BLaER1 treated with 17β-estradiol and CSF1 and Interleukin-3, amounts not matched to agents 10 nM and 100 nM (cell line): ENCODE measurements around the gene IRGM.

Source experiments
- H3K27ac ChIP-seq, 11 experiments: shearing (Covaris generic); formaldehyde crosslinking; 2 replicates each; pipeline ENCODE4 v1.8.1; 2022
- H3K27me3 ChIP-seq, 11 experiments: shearing (Covaris generic); formaldehyde crosslinking; 2 replicates each; pipeline ENCODE4 v1.8.1; 2022
- H3K36me3 ChIP-seq, 11 experiments: shearing (Covaris generic); formaldehyde crosslinking; 2 replicates each; pipeline ENCODE4 v1.8.1; 2022
- H3K4me1 ChIP-seq, 10 experiments: shearing (Covaris generic); formaldehyde crosslinking; 2 replicates each; pipeline ENCODE4 v1.8.1; 2022
- H3K4me2 ChIP-seq, 11 experiments: shearing (Covaris generic); formaldehyde crosslinking; 2 replicates each; pipeline ENCODE4 v1.8.1; 2022
- H3K4me3 ChIP-seq, 10 experiments: shearing (Covaris generic); formaldehyde crosslinking; 2 replicates each; pipeline ENCODE4 v1.8.1; 2022
- H3K9ac ChIP-seq, 11 experiments: shearing (Covaris generic); formaldehyde crosslinking; 2 replicates each; pipeline ENCODE4 v1.8.1; 2022
- H3K9me3 ChIP-seq, 11 experiments: shearing (Covaris generic); formaldehyde crosslinking; replicated peaks in 1 of 11; 2 replicates each; pipeline ENCODE4 v1.8.1; 2022
- H4K20me1 ChIP-seq, 11 experiments: shearing (Covaris generic); formaldehyde crosslinking; 2 replicates each; pipeline ENCODE4 v1.8.1; 2022
- Cebpa-rat ChIP-seq, 11 experiments: shearing (Covaris generic); IDR thresholded peaks; 2 replicates each; pipeline ENCODE4 v1.8.1; 2022

IRGM gene

DNA sequence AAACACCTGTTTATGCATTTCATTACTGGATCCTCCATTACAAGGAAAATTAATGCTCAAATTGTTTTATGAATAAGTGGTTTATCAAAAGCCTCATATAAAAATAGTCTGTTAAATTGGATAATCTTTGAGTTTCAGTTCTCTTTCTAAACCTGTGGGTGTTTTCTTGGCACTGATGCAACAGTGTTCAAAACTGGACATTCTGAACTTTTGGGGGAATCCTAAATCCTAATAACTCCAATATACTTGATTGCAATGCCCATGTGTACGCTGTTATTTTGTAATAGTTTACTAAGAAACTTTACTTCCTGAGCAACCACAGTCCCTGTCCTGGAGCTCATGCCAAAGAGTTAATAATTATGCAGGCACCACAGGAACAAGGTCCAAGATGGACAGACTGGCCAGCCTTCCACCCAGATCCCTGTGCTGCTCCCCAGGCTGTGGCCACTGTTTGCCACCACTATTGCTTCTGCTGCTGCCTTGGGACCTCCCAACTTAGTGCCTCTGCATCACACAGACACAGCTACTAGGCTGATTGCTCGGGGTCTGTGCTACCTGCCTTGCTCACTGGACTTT lies 14.0 kb downstream of the IRGM start:
- H3K4me3 ChIP-seq: no peak overlapping the region
- H3K4me1 ChIP-seq: peaks cover 0 to 25% (median 7%) of the 10 kb centered on the region in 10 experiments; a peak in 13 of 20 replicates
- TF ChIP-seq Cebpa-rat (IDR thresholded peaks at IDR 0.05): no peak
- H3K4me2 ChIP-seq: peak overlapping the region in 4 of 11 experiments; percentile 13 to 32 (median 30); a peak in 4 of 22 replicates
- peaks cover 0 to 9% (median 0%) of the 10 kb centered on the region in 11 experiments; a peak in 2 of 22 replicates for H3K36me3 ChIP-seq
- no peak overlapping the region for H3K27ac ChIP-seq
- H4K20me1 ChIP-seq: no peaks in the 10 kb centered on the region
- no peaks in the 10 kb centered on the region for H3K27me3 ChIP-seq
- no peak overlapping the region for H3K9ac ChIP-seq
- H3K9me3 ChIP-seq: peaks cover 28 to 68% (median 48%) of the 10 kb centered on the region in 11 experiments

DNA sequence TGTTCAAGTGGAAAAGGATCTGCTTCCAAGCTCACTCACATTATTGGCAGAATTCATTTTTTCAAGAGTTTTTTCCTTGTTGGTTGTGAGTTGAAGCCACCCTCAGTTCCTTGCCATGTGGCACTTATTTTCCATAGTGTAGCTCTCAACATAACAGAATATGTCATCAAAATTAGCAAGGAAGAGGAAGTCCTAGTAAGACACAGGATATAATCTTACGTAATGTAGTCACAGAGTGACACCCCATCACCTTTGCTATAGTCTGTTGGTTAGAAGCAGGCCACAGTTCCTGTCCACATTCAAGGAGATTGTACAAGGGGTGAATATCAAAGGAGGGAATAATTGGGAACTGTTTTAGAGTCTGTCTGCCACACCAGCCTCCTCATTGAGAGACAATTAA lies 15.7 kb downstream of the IRGM start:
- H4K20me1 ChIP-seq: no peaks in the 10 kb centered on the region
- H3K9ac ChIP-seq: no peak overlapping the region
- no peaks in the 10 kb centered on the region for H3K27me3 ChIP-seq
- H3K9me3 ChIP-seq: peaks cover 42 to 79% (median 60%) of the 10 kb centered on the region in 11 experiments
- H3K4me2 ChIP-seq: peak overlapping the region in 8 of 11 experiments; percentile 5 to 49 (median 25); a peak in 9 of 22 replicates
- no peak; a peak in 1 of 22 replicates for TF ChIP-seq Cebpa-rat (IDR thresholded peaks at IDR 0.05)
- H3K4me1 ChIP-seq: peaks cover 0 to 25% (median 7%) of the 10 kb centered on the region in 10 experiments; a peak in 13 of 20 replicates
- H3K36me3 ChIP-seq: peaks cover 0 to 16% (median 0%) of the 10 kb centered on the region in 11 experiments; a peak in 2 of 22 replicates
- H3K27ac ChIP-seq: peak overlapping the region in 2 of 11 experiments; percentile 40 to 52; a peak in 2 of 22 replicates
- peak overlapping the region in 1 of 10 experiments; percentile 16; a peak in 1 of 20 replicates for H3K4me3 ChIP-seq

DNA sequence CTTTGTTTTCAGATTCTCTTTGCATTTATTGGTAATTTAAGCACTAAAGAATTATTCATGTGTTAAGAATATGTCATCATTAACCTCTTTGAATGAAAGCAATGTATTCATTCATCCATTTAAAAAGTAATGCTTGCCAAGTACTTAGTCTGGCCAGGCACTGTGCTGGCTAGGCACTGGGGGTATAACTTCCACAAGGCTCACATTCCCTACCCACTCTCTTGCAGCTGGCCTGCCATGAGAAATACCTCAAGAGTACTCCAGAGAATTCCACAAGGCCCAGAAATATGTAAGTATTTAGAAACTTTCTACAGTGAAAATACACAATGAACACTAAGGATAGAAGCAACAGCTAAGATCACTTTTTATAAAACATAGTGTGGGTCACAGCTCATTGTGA lies 33.0 kb downstream of the IRGM start:
- peaks cover 64 to 97% (median 78%) of the 10 kb centered on the region in 11 experiments for H3K9me3 ChIP-seq
- no peak for TF ChIP-seq Cebpa-rat (IDR thresholded peaks at IDR 0.05)
- H3K36me3 ChIP-seq: peaks cover 0 to 15% (median 0%) of the 10 kb centered on the region in 11 experiments; a peak in 4 of 22 replicates
- H3K9ac ChIP-seq: no peak overlapping the region
- no peak overlapping the region for H3K27ac ChIP-seq
- no peak overlapping the region for H3K4me2 ChIP-seq
- H4K20me1 ChIP-seq: no peaks in the 10 kb centered on the region
- no peaks in the 10 kb centered on the region for H3K4me1 ChIP-seq
- no peaks in the 10 kb centered on the region for H3K27me3 ChIP-seq
- no peak overlapping the region for H3K4me3 ChIP-seq

DNA sequence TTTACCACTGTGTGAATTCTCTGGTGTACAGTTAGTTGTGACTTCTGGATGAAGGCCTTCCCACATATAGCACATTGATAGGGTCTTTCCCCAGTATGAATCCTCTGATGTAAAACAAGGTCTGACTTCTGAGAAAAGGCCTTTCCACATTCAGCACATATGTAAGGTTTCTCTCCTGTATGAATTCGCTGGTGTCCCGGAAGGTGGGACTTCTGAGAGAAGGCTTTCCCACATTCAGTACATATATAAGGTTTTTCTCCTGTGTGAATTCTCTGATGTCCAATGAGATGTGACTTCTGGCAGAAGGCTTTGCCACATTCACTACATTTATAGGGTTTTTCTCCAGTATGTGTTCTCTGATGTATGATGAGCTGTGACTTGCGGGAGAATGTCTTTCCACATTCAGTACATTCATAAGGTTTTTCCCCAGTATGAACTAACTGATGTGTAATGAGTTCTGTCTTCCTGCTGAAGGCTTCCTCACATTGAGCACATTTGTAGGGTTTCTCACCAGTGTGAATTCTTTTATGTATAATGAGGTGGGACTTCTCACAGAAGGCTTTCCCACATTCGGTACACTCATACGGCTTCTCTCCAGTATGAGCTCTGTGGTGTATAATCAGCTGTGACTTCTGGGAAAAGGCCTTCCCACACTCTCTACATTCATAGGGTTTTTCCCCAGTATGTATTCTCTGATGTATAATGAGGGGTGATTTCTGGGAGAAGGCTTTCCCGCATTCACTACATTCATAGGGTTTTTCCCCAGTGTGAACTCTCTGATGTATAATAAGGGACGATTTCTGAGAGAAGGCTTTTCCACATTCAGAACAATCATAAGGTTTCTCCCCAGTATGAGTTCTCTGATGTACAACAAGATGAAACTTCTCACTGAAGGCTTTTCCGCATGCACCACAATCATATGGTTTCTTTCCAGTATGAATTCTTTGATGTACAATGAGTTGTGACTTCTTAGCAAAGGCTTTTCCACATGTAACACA lies 49.4 kb downstream of the IRGM start:
- Histone ChIP-seq H3K9ac (no peak overlapping the region), H4K20me1 (no peaks in the 10 kb centered on the region), H3K4me2 (no peak overlapping the region), H3K27ac (no peak overlapping the region), H3K9me3 (peaks cover 87 to 100% (median 100%) of the 10 kb centered on the region in 11 experiments), H3K4me1 (no peaks in the 10 kb centered on the region), H3K27me3 (no peaks in the 10 kb centered on the region), H3K4me3 (no peak overlapping the region; a peak in 3 of 20 replicates), H3K36me3 (peaks cover 0 to 19% (median 0%) of the 10 kb centered on the region in 11 experiments; a peak in 5 of 22 replicates)
- no peak for TF ChIP-seq Cebpa-rat (IDR thresholded peaks at IDR 0.05)
